Psoas muscle (tissue), 8 donors: ENCODE measurements around the gene GATM. TPM values are rescaled to one million over a fixed set of nuclear protein-coding genes. Genes with fewer than 3 reads are reported as not detected.

Source experiments
- ATAC-seq, 4 donors: fragments of 200-7000 bp; cut with Tn5 transposase; one replicate each; pipeline ENCODE4 v1.9.1; 2020; ENCODE audit warnings: moderate library complexity in 3 of 4, mild to moderate bottlenecking in 2 of 4
- DNase-seq, 2 donors: peaks; one replicate each; pipeline ENCODE4 v3.0.0-alpha.2; 2020
- H3K27ac ChIP-seq: fragments of 200-600 bp; one replicate; pipeline ENCODE4 v1.8.0; 2022
- H3K27me3 ChIP-seq, 3 donors: fragments of 200-600 bp in 1 of 3; one replicate each; pipeline versions ENCODE4 v1.6.1 to v1.8.0; 2013 to 2022; ENCODE audit warnings: low read length in 2 of 3, mild to moderate bottlenecking in 2 of 3, moderate library complexity in 1 of 3; ENCODE audit not compliant: insufficient read depth in 3 of 3
- H3K36me3 ChIP-seq, 2 donors: fragments of 200-600 bp in 1 of 2; one replicate each; pipeline versions ENCODE4 v1.6.1 to v1.8.0; 2013 to 2022; ENCODE audit warnings: low read depth in 1 of 2, mild to moderate bottlenecking in 1 of 2, moderate library complexity in 1 of 2; ENCODE audit not compliant: insufficient read depth in 1 of 2
- H3K4me1 ChIP-seq: fragments of 200-600 bp; one replicate; pipeline ENCODE4 v1.8.0; 2022
- H3K4me3 ChIP-seq: fragments of 200-600 bp; one replicate; pipeline ENCODE4 v1.8.0; 2022; ENCODE audit warnings: mild to moderate bottlenecking
- H3K9me3 ChIP-seq: fragments of 200-600 bp; one replicate; pipeline ENCODE4 v1.8.0; 2022
- CTCF ChIP-seq: fragments of 200-600 bp; IDR thresholded peaks from one replicate; pipeline ENCODE4 v1.8.0; 2022; ENCODE audit warnings: antibody characterized with exemption
- WGBS, 3 donors: extraction: QIAGEN DNeasy Blood & Tissue Kit; methylation state at CpG; one replicate each; pipeline versions ENCODE4 v1.1.6 to v1.1.7; 2013; 5-methylcytosine and 5-hydroxymethylcytosine counted together
- intact Hi-C, 2 donors: fragments of 100-400 bp; cut with DNase I; formaldehyde crosslinking; loops; one replicate each; pipeline versions ENCODE4 v1.11.0 to v1.14.2; 2022
- long read RNA-seq, 2 donors: library from polyadenylated mRNA; unstranded; transcript quantifications; one replicate each; pipeline ENCODE4 v2.0.0, GENCODE V29; 2021
- polyA plus RNA-seq, 3 donors: library from polyadenylated mRNA; stranded (reverse); fragments of 200-250 nt; gene quantifications; one replicate each; pipeline ENCODE4 v1.2.3, GENCODE V29; 2013
- total RNA-seq, 4 donors: library from RNA; stranded (reverse); fragmentation: NEBNext Ultra II Directional in 2 of 4; extraction: Animal tissue kit (Norgen Biotek cat#: 25700) in 2 of 4; gene quantifications; one replicate each; pipeline versions ENCODE4 v1.2.1 to v1.2.4, GENCODE V29; 2021 to 2023
- donor health status: healthy with polysubstance abuse.
- donor health status: DM: no; HTN: no; CAD: no; lungs with moderate emphysema.
- donor health status: Bipolar disorder and iron deficiency.
- donor health status: healthy.
- donor health status: DM: yes; HTN: yes; CAD: no.
- donor health status: DM: no; HTN: no; CAD: no.
- donor health status: DM: no; HTN: no; CAD: no.
- donor health status: DM: yes; HTN: yes; CAD: no.

GATM gene
- total RNA-seq (10 to 100 TPM; 20.8 to 41.3 (median 26.2) TPM), polyA plus RNA-seq (10 to 100 TPM; 13.1 to 21.4 (median 16.5) TPM)
- long read RNA-seq, donor 1, transcript GATM-201 (9 exons, 2,597 nt), result major isoform, 7 of 10 reads
- long read RNA-seq, donor 1, partial matches to known transcripts, result 1 of 10 reads
- long read RNA-seq, donor 1, other reads (novel, unspliced or antisense), result 0 of 10 reads
- long read RNA-seq, donor 2, transcript GATM-201 (9 exons, 2,597 nt), result major isoform, 35 of 39 reads
- long read RNA-seq, donor 2, partial matches to known transcripts, result 0 of 39 reads
- long read RNA-seq, donor 2, other reads (novel, unspliced or antisense), result 2 of 39 reads

GRCh38 chr15:45378149-45378912 is at the start of gene GATM:
TSS of gene GATM (minus strand) at chr15:45378544. CDS start at chr15:45378453, 91 bp downstream.
- WGBS, 3 donors, result 0 to 1% (median 0%) methylated on average over 68 to 87 of the region's 87 CpGs
- DNase-seq (peak; percentile 84 to 91), ATAC-seq (peak; percentile 90 to 95 (median 92))
- H3K27me3 ChIP-seq, result no peaks in the 10 kb centered on the region
- peak within 1 kb of the TSS; percentile 87 for H3K27ac ChIP-seq
- H3K9me3 ChIP-seq, result no peaks in the 10 kb centered on the region
- peaks cover 16% of the 10 kb centered on the region for H3K4me1 ChIP-seq
- TF ChIP-seq CTCF, result peak; percentile 45
- peak within 1 kb of the TSS; percentile 86 for H3K4me3 ChIP-seq
- intact Hi-C loops, result loop anchor here (5.0 to 10.0 kb wide), 2 partner anchors 174 to 181 kb away; no protein-coding TSS in a partner anchor
- peaks cover 0 to 14% of the 10 kb centered on the region in 2 donors for H3K36me3 ChIP-seq

GRCh38 chr15:45427085-45427484 is 48.7 kb upstream of the GATM start:
- H3K4me1 ChIP-seq, result no peaks in the 10 kb centered on the region
- H3K36me3 ChIP-seq, result peaks cover 0 to 17% of the 10 kb centered on the region in 2 donors
- intact Hi-C loops, result no loop called here
- ATAC-seq, result no peak
- no peak for DNase-seq
- H3K27me3 ChIP-seq, result no peaks in the 10 kb centered on the region
- H3K9me3 ChIP-seq, result no peaks in the 10 kb centered on the region
- WGBS, 3 donors, result 94 to 97% (median 94%) methylated on average over 11 of the region's 11 CpGs
- TF ChIP-seq CTCF, result no peak
- H3K27ac ChIP-seq, result no peak overlapping the region
- H3K4me3 ChIP-seq, result no peak overlapping the region

- TF ChIP-seq CTCF, result no peak
- ATAC-seq, result no peak
- WGBS, 3 donors, result 90 to 93% (median 92%) methylated on average over 7 of the region's 7 CpGs
These were observed 46.8 kb upstream of the GATM start for GRCh38 chr15:45425135-45425534.

GRCh38 chr15:45424429-45424828 is 46.1 kb upstream of the GATM start:
- Histone ChIP-seq H3K27me3 (no peaks in the 10 kb centered on the region), H3K9me3 (no peaks in the 10 kb centered on the region), H3K4me1 (no peaks in the 10 kb centered on the region), H3K4me3 (no peak overlapping the region), H3K27ac (no peak overlapping the region), H3K36me3 (peaks cover 2 to 44% of the 10 kb centered on the region in 2 donors)
- DNase-seq, result no peak
- TF ChIP-seq CTCF, result no peak
- intact Hi-C loops, result no loop called here
- no peak for ATAC-seq
- 95 to 100% (median 97%) methylated on average over 2 of the region's 2 CpGs for WGBS, 3 donors

More at GRCh38 chr15:45425135-45425534, 46.8 kb upstream of the GATM start:
- intact Hi-C loops, result no loop called here
- H3K27ac ChIP-seq, result no peak overlapping the region
- no peaks in the 10 kb centered on the region for H3K9me3 ChIP-seq
- DNase-seq, result no peak
- H3K27me3 ChIP-seq, result no peaks in the 10 kb centered on the region
- H3K4me3 ChIP-seq, result no peak overlapping the region
- H3K4me1 ChIP-seq, result no peaks in the 10 kb centered on the region
- peaks cover 2 to 37% of the 10 kb centered on the region in 2 donors for H3K36me3 ChIP-seq
